ENCODE measurements around the gene HNRNPAB.

The HNRNPAB gene

GRCh38 chr5:178206166-178207101 is 2.1 kb downstream of the HNRNPAB start:
- peaks cover 77% of the 10 kb centered on the region for H3K79me2 ChIP-seq (ENCODE audit: insufficient read depth, low read length)

DNA sequence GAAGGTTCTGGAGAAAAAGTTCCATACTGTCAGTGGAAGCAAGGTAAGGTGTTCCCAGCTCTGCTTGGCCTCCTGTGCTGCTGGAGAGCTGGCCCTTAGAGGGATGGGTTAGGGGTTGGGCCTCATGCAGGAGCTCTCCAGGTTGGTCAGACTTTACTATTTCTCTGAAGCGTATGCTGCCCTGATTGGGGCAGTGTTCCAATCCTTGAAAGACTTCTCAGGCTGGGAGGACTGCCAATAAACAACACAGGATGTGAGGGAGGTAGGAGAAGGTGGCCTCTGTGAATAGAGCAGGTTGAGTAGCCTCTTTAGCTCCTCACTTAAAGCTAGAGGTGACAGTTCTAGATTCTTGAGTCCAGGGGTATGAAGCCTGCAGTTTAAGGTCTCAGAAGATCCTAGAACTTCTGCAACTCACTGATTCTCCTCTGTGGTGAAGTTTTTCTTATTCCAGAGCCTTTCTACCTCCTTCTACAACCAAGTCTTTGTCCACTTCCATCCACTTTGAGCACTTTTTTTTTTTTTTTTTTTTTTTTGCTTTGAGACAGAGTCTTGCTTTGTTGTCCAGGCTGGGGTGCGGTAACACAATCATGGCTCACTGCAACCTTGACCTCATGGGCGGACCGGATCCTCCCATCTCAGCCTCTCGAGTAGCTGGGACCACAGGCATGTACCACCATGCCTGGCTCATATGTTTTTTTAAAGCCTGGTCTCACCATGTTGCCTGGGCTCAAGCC is 3.0 kb downstream of the HNRNPAB start:
- H3K79me2 ChIP-seq (ENCODE audit: insufficient read depth, low read length) = peaks cover 77% of the 10 kb centered on the region
- no peaks in the 10 kb centered on the region for H3K27me3 ChIP-seq (ENCODE audit: insufficient read depth, low read length, poor library complexity, severe bottlenecking)
- H3F3A ChIP-seq (ENCODE audit: low read depth) = no peaks in the 10 kb centered on the region
- peaks cover 10% of the 10 kb centered on the region for H3K4me1 ChIP-seq (ENCODE audit: insufficient read depth, low read length, poor library complexity, severe bottlenecking)
- H3K9me2 ChIP-seq (replicated peaks; ENCODE audit: low read depth, low read length) = no peaks in the 10 kb centered on the region
- no peak for TF ChIP-seq EZH2phosphoT487 (IDR thresholded peaks at IDR 0.05; ENCODE audit: borderline replicate concordance)
- TF ChIP-seq CTCF (conservative IDR thresholded peaks at IDR 0.05; ENCODE audit: low read length) = no peak
- peak overlapping the region; percentile 98 for H3K4me2 ChIP-seq (ENCODE audit: low read depth, low read length, poor library complexity, severe bottlenecking)
- peak overlapping the region; percentile 90 for H3K4me3 ChIP-seq (ENCODE audit: low read length, poor library complexity, severe bottlenecking)
- peaks cover 67% of the 10 kb centered on the region for H4K20me1 ChIP-seq (ENCODE audit: insufficient read depth, low read length, poor library complexity, severe bottlenecking)
- H3K9ac ChIP-seq (ENCODE audit: low read depth, low read length, poor library complexity, severe bottlenecking) = peak overlapping the region; percentile 86
- no peaks in the 10 kb centered on the region for H3K9me3 ChIP-seq (ENCODE audit: insufficient read depth, low read depth, low read length)
- peaks cover 70% of the 10 kb centered on the region for H3K36me3 ChIP-seq (ENCODE audit: insufficient read depth, low read length)
- no peak overlapping the region for H2AFZ ChIP-seq (ENCODE audit: low read length)

More at GRCh38 chr5:178206166-178207101, 2.1 kb downstream of the HNRNPAB start:
- Histone ChIP-seq H3K9me2 (replicated peaks; ENCODE audit: low read depth, low read length) (no peaks in the 10 kb centered on the region), H3K36me3 (ENCODE audit: insufficient read depth, low read length) (peaks cover 61% of the 10 kb centered on the region), H3K4me1 (ENCODE audit: insufficient read depth, low read length, poor library complexity, severe bottlenecking) (peaks cover 13% of the 10 kb centered on the region), H3K4me2 (ENCODE audit: low read depth, low read length, poor library complexity, severe bottlenecking) (peak overlapping the region; percentile 98), H3K9ac (ENCODE audit: low read depth, low read length, poor library complexity, severe bottlenecking) (peak overlapping the region; percentile 86), H3K4me3 (ENCODE audit: low read length, poor library complexity, severe bottlenecking) (peak overlapping the region; percentile 90), H3F3A (ENCODE audit: low read depth) (no peaks in the 10 kb centered on the region), H2AFZ (ENCODE audit: low read length) (no peak overlapping the region), H3K9me3 (ENCODE audit: insufficient read depth, low read depth, low read length) (no peaks in the 10 kb centered on the region), H4K20me1 (ENCODE audit: insufficient read depth, low read length, poor library complexity, severe bottlenecking) (peaks cover 60% of the 10 kb centered on the region), H3K27me3 (ENCODE audit: insufficient read depth, low read length, poor library complexity, severe bottlenecking) (no peaks in the 10 kb centered on the region)
- TF ChIP-seq EZH2phosphoT487 (IDR thresholded peaks at IDR 0.05; ENCODE audit: borderline replicate concordance) (no peak), CTCF (conservative IDR thresholded peaks at IDR 0.05; ENCODE audit: low read length) (no peak)

DNA sequence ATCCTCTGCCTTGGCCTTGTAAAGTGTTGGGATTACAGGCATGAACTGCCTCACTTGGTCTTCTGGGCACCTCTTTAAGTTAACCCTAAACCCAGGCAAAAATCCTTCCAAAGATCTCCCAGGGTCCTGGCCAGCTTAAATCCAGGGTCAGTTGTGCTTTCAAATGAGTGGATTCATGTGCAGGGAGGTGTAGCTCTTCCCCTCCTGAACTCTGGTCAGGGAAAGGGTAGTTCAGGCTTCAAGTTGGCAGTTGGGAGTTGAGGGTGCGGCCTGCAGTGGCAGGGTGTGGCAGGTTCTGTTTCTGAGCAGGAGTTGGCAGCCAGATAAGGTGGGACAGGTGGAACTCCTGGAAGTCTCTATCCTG is 3.6 kb downstream of the HNRNPAB start:
- Histone ChIP-seq H3F3A (ENCODE audit: low read depth) (no peaks in the 10 kb centered on the region), H4K20me1 (ENCODE audit: insufficient read depth, low read length, poor library complexity, severe bottlenecking) (peaks cover 67% of the 10 kb centered on the region), H3K4me1 (ENCODE audit: insufficient read depth, low read length, poor library complexity, severe bottlenecking) (peaks cover 10% of the 10 kb centered on the region), H2AFZ (ENCODE audit: low read length) (no peak overlapping the region), H3K79me2 (ENCODE audit: insufficient read depth, low read length) (peaks cover 75% of the 10 kb centered on the region), H3K4me2 (ENCODE audit: low read depth, low read length, poor library complexity, severe bottlenecking) (peak overlapping the region; percentile 98), H3K9me3 (ENCODE audit: insufficient read depth, low read depth, low read length) (no peaks in the 10 kb centered on the region), H3K27me3 (ENCODE audit: insufficient read depth, low read length, poor library complexity, severe bottlenecking) (no peaks in the 10 kb centered on the region), H3K36me3 (ENCODE audit: insufficient read depth, low read length) (peaks cover 75% of the 10 kb centered on the region), H3K4me3 (ENCODE audit: low read length, poor library complexity, severe bottlenecking) (peak overlapping the region; percentile 90), H3K9me2 (replicated peaks; ENCODE audit: low read depth, low read length) (no peaks in the 10 kb centered on the region), H3K9ac (ENCODE audit: low read depth, low read length, poor library complexity, severe bottlenecking) (peak overlapping the region; percentile 39)
- TF ChIP-seq CTCF (conservative IDR thresholded peaks at IDR 0.05; ENCODE audit: low read length) = no peak
- no peak for TF ChIP-seq EZH2phosphoT487 (IDR thresholded peaks at IDR 0.05; ENCODE audit: borderline replicate concordance)
